DND-41 (cell line): ENCODE results near the gene LMO1.

Experiments used
- EZH2 ChIP-seq: IDR thresholded peaks from 3 replicates; pipeline ENCODE4 v1.6.1; 2012; ENCODE audit warnings: borderline replicate concordance, low read depth, mild to moderate bottlenecking, moderate library complexity, low read length, inconsistent platforms; ENCODE audit not compliant: severe bottlenecking
- TF ChIP-seq, protein P1 (sequence below): IDR thresholded peaks from 2 replicates; pipeline ENCODE4 v1.5.1; 2012; ENCODE audit warnings: borderline replicate concordance, low read length, moderate library complexity, mild to moderate bottlenecking; ENCODE audit not compliant: poor library complexity, severe bottlenecking; ENCODE audit errors: extremely low read depth

DNA sequence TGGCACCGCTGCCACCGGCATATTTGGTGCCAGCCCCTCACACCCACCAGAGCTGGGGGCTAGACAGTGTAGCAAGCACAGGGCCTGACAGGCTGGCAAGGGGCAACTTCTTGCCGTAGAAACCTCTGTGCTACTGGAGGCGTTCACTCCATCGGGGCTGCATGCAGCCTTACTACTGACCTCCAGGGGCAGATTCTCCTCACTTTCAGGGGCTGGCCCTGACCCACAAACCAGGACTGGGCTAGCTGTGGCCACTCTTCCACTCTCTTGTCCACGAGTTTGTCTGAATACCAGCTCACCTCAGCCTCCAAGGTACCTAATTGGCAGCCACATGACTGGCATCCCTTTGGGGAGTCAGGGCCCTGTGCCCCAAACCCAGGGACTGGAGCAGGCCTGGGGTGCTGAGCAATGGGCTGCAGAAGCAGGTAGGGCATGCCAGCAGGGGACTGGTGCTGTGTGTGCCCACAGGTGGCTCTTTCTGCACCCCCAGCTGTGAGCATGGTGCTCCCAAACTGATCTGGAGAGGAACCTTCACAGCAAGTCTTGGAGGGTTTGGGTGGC lies 2.1 kb upstream of the LMO1 start:
- no peak for TF ChIP-seq EZH2
- TF ChIP-seq, protein P1, sequence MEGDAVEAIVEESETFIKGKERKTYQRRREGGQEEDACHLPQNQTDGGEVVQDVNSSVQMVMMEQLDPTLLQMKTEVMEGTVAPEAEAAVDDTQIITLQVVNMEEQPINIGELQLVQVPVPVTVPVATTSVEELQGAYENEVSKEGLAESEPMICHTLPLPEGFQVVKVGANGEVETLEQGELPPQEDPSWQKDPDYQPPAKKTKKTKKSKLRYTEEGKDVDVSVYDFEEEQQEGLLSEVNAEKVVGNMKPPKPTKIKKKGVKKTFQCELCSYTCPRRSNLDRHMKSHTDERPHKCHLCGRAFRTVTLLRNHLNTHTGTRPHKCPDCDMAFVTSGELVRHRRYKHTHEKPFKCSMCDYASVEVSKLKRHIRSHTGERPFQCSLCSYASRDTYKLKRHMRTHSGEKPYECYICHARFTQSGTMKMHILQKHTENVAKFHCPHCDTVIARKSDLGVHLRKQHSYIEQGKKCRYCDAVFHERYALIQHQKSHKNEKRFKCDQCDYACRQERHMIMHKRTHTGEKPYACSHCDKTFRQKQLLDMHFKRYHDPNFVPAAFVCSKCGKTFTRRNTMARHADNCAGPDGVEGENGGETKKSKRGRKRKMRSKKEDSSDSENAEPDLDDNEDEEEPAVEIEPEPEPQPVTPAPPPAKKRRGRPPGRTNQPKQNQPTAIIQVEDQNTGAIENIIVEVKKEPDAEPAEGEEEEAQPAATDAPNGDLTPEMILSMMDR = no peak
